ENCODE data around the gene TMCC1. TPM values are rescaled to one million over a fixed set of nuclear protein-coding genes. Genes with fewer than 3 reads are reported as not detected.
A peak's percentile ranks its signal among the peaks of the same experiment; 100 is the strongest.

TMCC1 gene
- total and polyA plus RNA-seq, 9 donors = 13.2 to 57.2 (median 42.4) TPM

DNA sequence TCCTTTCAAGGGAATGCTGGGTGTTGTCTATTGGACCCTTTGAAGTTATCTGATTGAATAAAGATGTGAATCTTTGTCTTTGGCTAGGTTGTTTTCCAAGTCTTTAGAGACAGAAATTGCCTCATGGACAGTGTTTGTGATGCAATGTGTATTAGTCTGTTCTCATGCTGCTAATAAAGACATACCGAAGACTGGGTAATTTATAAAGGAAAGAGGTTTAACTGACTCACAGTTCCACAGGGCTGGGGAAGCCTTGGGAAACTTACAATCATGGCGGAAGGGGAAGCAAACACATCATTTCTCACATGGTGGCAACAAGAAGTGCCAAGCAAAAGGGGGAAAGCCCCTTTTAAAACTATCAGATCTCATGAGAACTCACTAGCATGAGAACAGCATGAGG, 198.3 kb downstream of the TMCC1 start:
- intact Hi-C loops (cut with DNase I) = no loop called here
- no peak for DNase-seq
- Histone ChIP-seq H3K9me3 (no peaks in the 10 kb centered on the region), H3K4me1 (ENCODE audit: insufficient read depth) (no peaks in the 10 kb centered on the region), H3K4me3 (no peak overlapping the region), H3K36me3 (no peaks in the 10 kb centered on the region), H3K27ac (no peak overlapping the region), H3K27me3 (no peaks in the 10 kb centered on the region)
- 95 to 97% (median 96%) methylated on average over 2 of the region's 2 CpGs for WGBS, 3 donors
- no peak for TF ChIP-seq EP300 (IDR thresholded peaks at IDR 0.05)

DNA sequence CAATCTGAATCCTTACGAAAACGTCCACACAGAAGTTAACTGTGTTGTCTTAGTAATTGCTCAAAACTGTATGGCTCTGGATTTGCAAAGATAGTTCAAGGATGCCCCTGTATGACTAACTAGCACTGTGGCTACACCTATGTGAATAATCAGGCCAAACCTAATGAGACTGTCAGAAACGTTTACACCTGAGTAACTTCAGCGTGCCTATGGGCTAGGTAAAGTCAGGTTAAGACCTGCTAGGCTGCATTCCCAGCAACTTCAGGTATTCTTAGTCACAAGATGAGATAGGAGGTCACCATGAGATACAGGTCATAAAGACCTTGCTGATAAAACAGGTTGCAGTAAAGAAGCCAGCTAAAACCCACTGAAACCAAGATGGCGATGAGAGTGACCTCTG, 199.3 kb downstream of the TMCC1 start:
- no peaks in the 10 kb centered on the region for H3K27me3 ChIP-seq
- TF ChIP-seq, protein P1, sequence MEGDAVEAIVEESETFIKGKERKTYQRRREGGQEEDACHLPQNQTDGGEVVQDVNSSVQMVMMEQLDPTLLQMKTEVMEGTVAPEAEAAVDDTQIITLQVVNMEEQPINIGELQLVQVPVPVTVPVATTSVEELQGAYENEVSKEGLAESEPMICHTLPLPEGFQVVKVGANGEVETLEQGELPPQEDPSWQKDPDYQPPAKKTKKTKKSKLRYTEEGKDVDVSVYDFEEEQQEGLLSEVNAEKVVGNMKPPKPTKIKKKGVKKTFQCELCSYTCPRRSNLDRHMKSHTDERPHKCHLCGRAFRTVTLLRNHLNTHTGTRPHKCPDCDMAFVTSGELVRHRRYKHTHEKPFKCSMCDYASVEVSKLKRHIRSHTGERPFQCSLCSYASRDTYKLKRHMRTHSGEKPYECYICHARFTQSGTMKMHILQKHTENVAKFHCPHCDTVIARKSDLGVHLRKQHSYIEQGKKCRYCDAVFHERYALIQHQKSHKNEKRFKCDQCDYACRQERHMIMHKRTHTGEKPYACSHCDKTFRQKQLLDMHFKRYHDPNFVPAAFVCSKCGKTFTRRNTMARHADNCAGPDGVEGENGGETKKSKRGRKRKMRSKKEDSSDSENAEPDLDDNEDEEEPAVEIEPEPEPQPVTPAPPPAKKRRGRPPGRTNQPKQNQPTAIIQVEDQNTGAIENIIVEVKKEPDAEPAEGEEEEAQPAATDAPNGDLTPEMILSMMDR (IDR thresholded peaks at IDR 0.05) = no peak
- TF ChIP-seq EP300 (IDR thresholded peaks at IDR 0.05) (no peak), POLR2A (IDR thresholded peaks at IDR 0.05) (no peak)
- intact Hi-C loops (cut with DNase I) = no loop called here
- no peaks in the 10 kb centered on the region for H3K9me3 ChIP-seq
- H3K4me1 ChIP-seq (ENCODE audit: insufficient read depth) = no peaks in the 10 kb centered on the region
- no peak overlapping the region for H3K27ac ChIP-seq
- DNase-seq = no peak
- H3K4me3 ChIP-seq = no peak overlapping the region
- no peaks in the 10 kb centered on the region for H3K36me3 ChIP-seq
- WGBS, 3 donors = 91 to 95% (median 94%) methylated on average over 5 of the region's 5 CpGs

DNA sequence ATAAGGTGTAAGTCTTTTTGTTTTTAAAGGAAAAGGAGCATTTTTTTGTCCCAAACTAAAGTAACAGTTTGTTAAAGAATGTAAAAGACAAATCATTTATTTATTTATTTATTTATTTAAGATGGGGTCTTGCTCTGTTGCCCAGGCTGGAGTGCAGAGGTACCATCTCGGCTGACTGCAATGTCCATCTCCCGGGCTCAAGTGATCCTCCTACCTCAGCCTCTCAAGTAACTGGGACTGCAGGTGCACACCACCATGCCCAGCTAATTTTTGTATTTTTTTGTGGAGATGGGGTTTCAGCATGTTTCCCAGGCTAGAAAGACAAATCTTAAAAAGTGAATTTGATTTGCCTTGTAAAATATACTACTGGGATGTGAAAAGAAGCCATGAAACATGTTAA, 200.8 kb downstream of the TMCC1 start:
- no peaks in the 10 kb centered on the region for H3K27me3 ChIP-seq
- no peaks in the 10 kb centered on the region for H3K9me3 ChIP-seq
- intact Hi-C loops (cut with DNase I) = no loop called here
- 97% methylated on average over 2 of the region's 2 CpGs for WGBS, 3 donors
- H3K27ac ChIP-seq = no peak overlapping the region
- TF ChIP-seq POLR2A (IDR thresholded peaks at IDR 0.05) (no peak), EP300 (IDR thresholded peaks at IDR 0.05) (no peak)
- TF ChIP-seq, protein P1 (IDR thresholded peaks at IDR 0.05) = no peak
- H3K36me3 ChIP-seq = no peaks in the 10 kb centered on the region
- DNase-seq = no peak
- no peaks in the 10 kb centered on the region for H3K4me1 ChIP-seq (ENCODE audit: insufficient read depth)
- no peak overlapping the region for H3K4me3 ChIP-seq

DNA sequence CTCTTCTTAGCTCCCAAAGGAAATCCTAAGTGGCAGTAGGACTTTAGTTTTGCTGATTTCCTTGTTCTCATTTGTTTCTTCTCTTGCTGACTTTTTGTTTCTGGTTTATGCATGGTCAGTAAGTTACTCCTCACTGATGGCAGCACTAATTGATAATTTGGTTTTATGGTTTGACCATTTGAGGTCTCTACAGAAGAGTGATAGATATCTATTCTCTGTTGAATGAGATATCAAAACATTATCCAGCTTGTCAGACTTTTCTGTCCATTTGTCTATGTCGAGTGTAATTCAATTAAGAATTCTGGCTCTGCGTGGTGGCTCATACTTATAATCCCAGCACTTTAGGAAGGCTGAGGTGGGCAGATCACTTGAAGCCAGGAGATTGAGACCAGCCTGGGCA, 202.5 kb downstream of the TMCC1 start:
- DNase-seq = no peak
- intact Hi-C loops (cut with DNase I) = no loop called here
- Histone ChIP-seq H3K27ac (no peak overlapping the region), H3K27me3 (no peaks in the 10 kb centered on the region), H3K9me3 (no peaks in the 10 kb centered on the region), H3K4me1 (ENCODE audit: insufficient read depth) (peaks cover 5% of the 10 kb centered on the region), H3K36me3 (no peaks in the 10 kb centered on the region), H3K4me3 (no peak overlapping the region)
- 97 to 100% (median 98%) methylated on average over 2 of the region's 2 CpGs for WGBS, 3 donors
- TF ChIP-seq EP300 (IDR thresholded peaks at IDR 0.05) (no peak), POLR2A (IDR thresholded peaks at IDR 0.05) (no peak)
- TF ChIP-seq, protein P1 (IDR thresholded peaks at IDR 0.05) = no peak

DNA sequence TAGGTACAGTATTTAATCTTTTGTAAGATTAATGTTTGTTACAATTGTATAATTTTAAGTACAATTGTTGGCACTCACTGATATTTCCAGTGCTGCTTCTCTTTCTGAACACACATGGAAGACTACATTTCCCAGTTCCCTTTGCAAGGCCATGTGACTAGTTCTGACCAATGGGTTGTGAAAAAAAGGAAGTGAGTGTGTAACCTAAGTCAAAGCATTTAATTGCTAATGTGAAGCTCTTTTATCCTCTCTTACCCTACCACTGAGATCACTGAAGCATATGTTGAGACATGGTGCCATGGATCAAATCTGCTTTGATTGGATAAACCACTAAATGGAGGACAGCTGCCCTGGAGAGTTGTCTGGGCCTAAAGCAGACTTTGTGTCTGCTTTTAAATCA, 203.1 kb downstream of the TMCC1 start:
- H3K9me3 ChIP-seq = no peaks in the 10 kb centered on the region
- H3K36me3 ChIP-seq = no peaks in the 10 kb centered on the region
- peaks cover 5% of the 10 kb centered on the region for H3K4me1 ChIP-seq (ENCODE audit: insufficient read depth)
- DNase-seq = peak in 1 of 5 donors; percentile 33
- no peak overlapping the region for H3K4me3 ChIP-seq
- intact Hi-C loops (cut with DNase I) = no loop called here
- no peaks in the 10 kb centered on the region for H3K27me3 ChIP-seq
- TF ChIP-seq EP300 (IDR thresholded peaks at IDR 0.05) = no peak
- no peak for TF ChIP-seq POLR2A (IDR thresholded peaks at IDR 0.05)
- H3K27ac ChIP-seq = no peak overlapping the region

DNA sequence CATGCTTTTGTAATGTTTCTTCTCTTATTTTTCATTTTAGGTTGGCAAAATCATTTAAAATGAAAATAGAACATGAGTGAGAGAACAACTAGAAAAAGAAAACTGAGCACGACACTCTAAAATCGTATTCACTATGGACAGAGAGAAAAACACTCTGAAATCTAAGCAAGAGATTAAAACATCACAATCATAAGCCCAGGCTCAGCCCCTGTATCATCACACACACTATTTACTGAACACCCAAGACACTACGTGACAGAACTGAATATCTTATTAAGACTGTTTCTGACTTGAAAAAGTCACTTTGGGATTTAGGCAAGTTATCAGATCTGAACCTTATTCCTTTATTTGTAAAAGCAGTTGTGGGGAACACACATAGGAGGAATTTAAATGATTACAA, 204.5 kb downstream of the TMCC1 start:
- 46 to 53% (median 49%) methylated on average over 3 of the region's 3 CpGs for WGBS, 3 donors
- intact Hi-C loops (cut with DNase I) = no loop called here

More for the DNA sequence above, 204.5 kb downstream of the TMCC1 start:
- Histone ChIP-seq H3K36me3 (no peaks in the 10 kb centered on the region), H3K4me3 (no peak overlapping the region), H3K27ac (peak overlapping the region in 1 of 2 donors; percentile 57), H3K4me1 (ENCODE audit: insufficient read depth) (peaks cover 5% of the 10 kb centered on the region), H3K27me3 (no peaks in the 10 kb centered on the region), H3K9me3 (no peaks in the 10 kb centered on the region)
- TF ChIP-seq, protein P1 (IDR thresholded peaks at IDR 0.05) = no peak
- TF ChIP-seq POLR2A (IDR thresholded peaks at IDR 0.05) (no peak), EP300 (IDR thresholded peaks at IDR 0.05) (no peak)
- no peak for DNase-seq
